ENCODE measurements around the gene CES3.
"Not testable (repeated sequence)": the region's sequence is repeated elsewhere in the genome, so short reads cannot be mapped to it uniquely, and the experiment has no call there.

CES3 gene

GRCh38 chr16:66940236-66940635 lies 20.8 kb upstream of the CES3 start:
- DNase-seq (ENCODE audit: extremely low read depth, low read depth) = no peak
- no peak for TF ChIP-seq CTCF (IDR thresholded peaks at IDR 0.05; ENCODE audit: low read depth, low read length)

GRCh38 chr16:66942981-66943380 lies 18.1 kb upstream of the CES3 start:
- no peak for DNase-seq (ENCODE audit: extremely low read depth, low read depth)
- no peak for TF ChIP-seq CTCF (IDR thresholded peaks at IDR 0.05; ENCODE audit: low read depth, low read length)

- no peak for DNase-seq (ENCODE audit: extremely low read depth, low read depth)
- no peak for TF ChIP-seq CTCF (IDR thresholded peaks at IDR 0.05; ENCODE audit: low read depth, low read length)
These were observed 17.5 kb upstream of the CES3 start for GRCh38 chr16:66943426-66944053.

GRCh38 chr16:66944054-66944441 lies 17.0 kb upstream of the CES3 start:
- no peak for TF ChIP-seq CTCF (IDR thresholded peaks at IDR 0.05; ENCODE audit: low read depth, low read length)
- no peak for DNase-seq (ENCODE audit: extremely low read depth, low read depth)

- not testable (repeated sequence) for DNase-seq (ENCODE audit: extremely low read depth, low read depth)
These were observed 16.1 kb upstream of the CES3 start for GRCh38 chr16:66944971-66945370.

GRCh38 chr16:66945939-66946338 lies 15.1 kb upstream of the CES3 start:
- TF ChIP-seq CTCF (IDR thresholded peaks at IDR 0.05; ENCODE audit: low read depth, low read length) = no peak
- no peak for DNase-seq (ENCODE audit: extremely low read depth, low read depth)

- no peak for TF ChIP-seq CTCF (IDR thresholded peaks at IDR 0.05; ENCODE audit: low read depth, low read length)
- no peak for DNase-seq (ENCODE audit: extremely low read depth, low read depth)
These were observed 14.5 kb upstream of the CES3 start for GRCh38 chr16:66946541-66946940.

GRCh38 chr16:66946974-66947301 lies 14.1 kb upstream of the CES3 start:
- TF ChIP-seq CTCF (IDR thresholded peaks at IDR 0.05; ENCODE audit: low read depth, low read length) = no peak
- DNase-seq (ENCODE audit: extremely low read depth, low read depth) = no peak
